Hematopoietic multipotent progenitor cell treated with erythropoietin and hydrocortisone succinate and interleukin-3 and kit ligand, for 8 days (in vitro differentiated cells): ENCODE data around the gene C1orf52.
"Not testable (repeated sequence)": the region's sequence is repeated elsewhere in the genome, so short reads cannot be mapped to it uniquely, and the experiment has no call there.

Source experiments
- DNase-seq: peaks from one replicate; pipeline ENCODE4 v3.0.0-alpha.2; 2015

Gene C1orf52

DNA sequence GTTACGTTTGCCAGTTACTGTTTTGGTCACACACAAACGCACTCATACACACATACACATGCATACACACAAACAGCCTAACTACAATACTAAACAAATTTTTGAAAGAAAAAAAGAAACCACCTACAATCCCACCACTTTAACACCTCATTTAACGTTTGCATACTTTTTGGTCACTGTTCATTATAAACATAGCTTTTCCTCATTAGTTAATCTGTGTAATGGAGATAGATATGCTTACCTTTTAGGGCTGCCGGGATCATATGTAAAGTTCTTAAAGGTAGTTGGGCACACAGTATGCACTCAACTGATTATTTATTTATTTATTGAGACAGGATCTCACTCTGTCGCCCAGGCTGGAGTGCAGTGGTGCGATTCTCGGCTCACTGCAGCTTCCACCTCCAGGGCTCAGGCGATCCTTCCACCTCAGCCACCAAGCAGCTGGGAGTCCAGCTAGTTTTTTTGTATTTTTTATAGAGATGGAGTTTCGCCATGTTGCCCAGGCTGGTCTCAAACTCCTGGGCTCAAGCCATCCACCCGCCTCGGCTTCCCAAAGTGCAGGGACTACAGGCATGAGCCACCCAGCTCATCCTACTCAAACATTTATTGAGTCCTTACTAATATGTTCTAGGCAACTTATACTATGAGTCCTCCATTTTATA is 17.6 kb upstream of the C1orf52 start:
- no peak for DNase-seq

- DNase-seq = peak; percentile 98
Observed at GRCh38 chr1:85276215-85276977, 16.9 kb upstream of the C1orf52 start, which contains the start of gene BCL10. TSS of gene BCL10 (minus strand) at chr1:85276632. CDS start at chr1:85276352, 280 bp downstream.

DNA sequence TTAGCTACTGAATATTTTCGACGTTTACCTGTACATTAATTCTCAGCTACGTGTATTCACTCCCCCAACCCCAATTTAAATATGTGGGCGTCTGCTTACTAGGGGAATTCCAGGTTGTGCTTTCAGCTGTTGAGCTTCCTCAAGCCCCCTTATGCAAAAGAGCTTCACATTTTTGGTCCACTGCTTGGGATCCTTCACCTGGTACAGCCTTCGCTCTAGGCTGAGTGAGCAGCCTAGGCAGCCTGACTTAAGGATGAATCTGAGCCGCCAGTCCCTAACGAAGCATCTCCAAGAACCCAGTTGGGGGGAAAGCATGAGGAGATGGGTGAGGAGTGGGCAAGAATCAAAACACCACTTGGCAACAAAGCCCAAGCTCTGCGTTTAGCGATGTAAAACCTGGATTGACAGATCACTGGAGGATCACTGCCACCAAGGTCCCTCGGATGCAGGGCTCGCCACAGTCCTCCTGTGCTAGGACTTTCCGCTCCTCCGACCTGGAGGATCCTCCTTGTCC is 16.3 kb upstream of the C1orf52 start:
- no peak for DNase-seq

DNA sequence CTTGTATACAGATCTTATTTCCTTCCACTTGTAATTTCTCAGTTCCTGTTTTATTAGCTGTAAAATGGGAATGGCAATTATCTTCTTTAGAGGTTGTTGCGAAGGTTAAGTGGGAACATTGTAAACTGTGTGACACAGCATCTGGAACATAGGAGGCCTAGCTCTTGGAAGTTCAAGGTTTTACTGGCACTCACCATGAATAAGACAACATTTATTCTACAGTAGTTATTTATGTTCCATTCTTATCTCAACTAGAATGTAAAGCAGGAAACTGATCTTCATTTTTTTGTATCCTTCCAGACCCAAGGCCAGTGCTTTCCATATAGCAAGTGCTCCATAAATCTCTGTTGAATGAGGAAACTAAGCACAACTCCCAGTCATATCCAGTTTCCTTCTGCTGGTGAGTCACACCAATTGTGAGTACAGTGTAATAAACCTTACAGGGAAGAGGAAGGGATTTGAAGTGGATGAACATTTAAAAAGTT is 15.5 kb upstream of the C1orf52 start:
- DNase-seq = peak; percentile 5

- no peak for DNase-seq
Observed at GRCh38 chr1:85273397-85273796, 13.9 kb upstream of the C1orf52 start.

DNA sequence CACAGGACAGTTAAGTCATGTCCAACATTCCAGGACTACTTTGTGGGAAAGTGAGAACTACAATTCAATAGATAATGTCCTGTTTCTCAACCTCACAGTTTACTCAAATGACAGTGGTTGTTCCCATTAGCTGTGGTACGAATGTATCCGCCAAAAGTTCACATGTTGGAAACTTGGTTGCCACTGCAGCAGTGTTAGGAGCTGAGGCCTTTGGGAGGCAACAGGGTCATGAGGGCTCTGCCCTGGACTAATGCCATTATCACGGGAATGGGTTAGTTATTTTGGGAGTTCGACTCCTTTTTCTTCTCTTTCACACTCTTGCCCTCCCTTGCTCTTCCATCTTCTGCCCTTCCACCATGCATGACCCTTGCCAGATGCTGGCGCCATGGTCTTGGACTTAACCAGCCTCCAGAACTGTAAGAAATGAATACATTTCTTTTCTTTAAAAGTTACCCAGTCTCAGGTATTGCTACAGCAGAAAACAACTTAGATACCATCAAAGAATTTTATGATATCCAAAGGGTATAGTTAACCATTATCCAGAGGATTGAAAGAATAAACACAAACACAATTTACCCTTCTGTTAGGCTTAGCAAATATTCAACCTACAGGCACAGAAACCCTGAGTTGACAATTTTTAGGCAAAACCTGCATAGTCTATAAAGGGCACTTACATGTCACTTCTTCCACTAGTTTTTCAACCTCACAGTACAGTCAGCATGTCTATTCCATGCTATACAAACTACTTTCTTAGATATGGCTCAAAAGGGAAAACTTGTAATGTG is 9.5 kb upstream of the C1orf52 start:
- no peak for DNase-seq

- DNase-seq = no peak
Observed at GRCh38 chr1:85267313-85267712, 7.9 kb upstream of the C1orf52 start.

DNA sequence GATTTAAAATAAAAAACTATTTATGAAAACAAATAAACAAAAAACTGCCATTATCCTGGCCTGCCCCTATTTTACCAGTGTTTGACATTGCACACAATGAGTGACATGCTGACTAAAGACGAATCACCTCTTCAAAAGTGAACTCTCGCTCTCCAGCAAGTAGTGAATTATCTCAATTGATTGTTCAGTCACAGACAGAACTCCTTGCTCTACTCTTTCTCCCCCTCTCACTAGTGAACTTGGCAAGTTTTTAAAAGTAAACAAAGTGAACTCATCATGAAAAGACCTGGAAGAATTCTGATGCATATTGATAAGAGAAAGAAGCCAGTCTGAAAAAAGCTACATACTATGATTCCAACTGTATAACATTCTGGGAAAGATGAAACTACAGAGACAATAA is 4.7 kb upstream of the C1orf52 start:
- no peak for DNase-seq

DNA sequence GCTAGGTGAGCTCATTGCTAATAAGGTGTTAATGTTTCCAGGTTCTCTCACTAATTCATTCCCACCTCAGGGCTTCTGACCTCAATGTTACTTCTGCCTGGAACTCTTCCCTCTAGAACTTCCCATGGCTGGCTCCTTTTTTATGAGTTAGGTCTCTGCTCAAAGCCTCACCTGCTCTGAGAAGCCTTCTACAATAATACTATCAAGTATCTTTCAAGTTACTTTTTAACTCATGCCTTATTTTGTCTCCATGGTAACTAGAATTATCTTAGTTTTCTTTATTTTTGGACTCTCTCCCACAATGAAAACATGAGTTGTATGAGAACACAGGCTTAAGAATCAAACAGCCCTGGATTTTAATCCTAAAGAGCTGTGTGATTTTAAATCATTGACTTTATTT is 3.5 kb upstream of the C1orf52 start:
- no peak for DNase-seq

DNA sequence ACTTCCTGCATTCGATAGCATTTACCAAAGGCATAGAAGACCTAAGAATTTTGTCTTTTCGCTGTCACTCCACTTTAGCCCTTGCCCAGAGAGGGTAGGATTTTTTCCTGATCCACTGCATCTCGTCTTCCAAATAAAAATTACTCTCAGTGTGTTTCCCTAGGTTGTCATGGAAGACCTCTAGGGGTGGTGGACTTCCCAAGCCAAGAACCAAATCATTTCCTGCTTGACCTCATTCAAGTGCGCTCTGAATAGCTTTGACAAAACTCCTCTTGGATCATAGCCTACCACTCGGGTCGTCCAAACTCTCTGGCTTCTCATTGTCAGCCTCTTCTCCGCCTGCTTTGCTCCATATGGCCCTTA is 431 bp upstream of the C1orf52 start:
- DNase-seq = no peak

DNA sequence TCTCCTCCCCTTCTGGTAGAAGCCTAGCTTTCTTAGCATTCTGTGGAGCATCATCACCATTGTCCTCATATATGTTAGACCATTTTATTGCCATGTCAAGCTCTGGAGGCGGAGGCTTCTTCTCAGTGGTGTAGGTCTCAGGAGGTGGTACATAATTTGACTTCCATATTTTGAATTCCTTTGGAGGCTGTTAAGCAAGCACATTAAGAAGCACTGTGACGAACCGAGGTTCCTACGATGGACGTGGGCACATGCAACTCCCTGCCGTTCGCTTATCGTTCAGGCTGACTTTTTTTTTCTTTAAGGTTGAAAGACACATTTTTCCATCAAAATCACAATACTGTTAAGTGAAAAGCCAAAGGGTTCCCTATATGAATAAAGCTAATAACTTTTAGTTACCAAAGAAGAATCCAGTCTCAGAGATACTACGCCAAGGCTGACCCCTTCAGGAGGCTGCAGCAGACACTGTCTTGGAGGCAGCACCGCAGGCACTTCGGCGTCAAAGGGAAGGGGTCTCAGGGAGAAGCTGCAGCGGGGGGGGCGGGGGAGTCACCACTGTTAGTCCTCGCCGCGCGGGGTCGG is 835 bp downstream of the C1orf52 start:
- DNase-seq = no peak

- DNase-seq = not testable (repeated sequence)
Observed at GRCh38 chr1:85249042-85249441, 10.4 kb downstream of the C1orf52 start.

GRCh38 chr1:85245891-85246290 is 13.6 kb downstream of the C1orf52 start:
- DNase-seq = no peak

- DNase-seq = no peak
Observed at GRCh38 chr1:85245456-85245855, 14.0 kb downstream of the C1orf52 start.

- DNase-seq = no peak
Observed at GRCh38 chr1:85244271-85245061, 15.0 kb downstream of the C1orf52 start.

GRCh38 chr1:85243372-85243771 is 16.1 kb downstream of the C1orf52 start:
- DNase-seq = no peak

- no peak for DNase-seq
Observed at GRCh38 chr1:85240643-85241042, 18.8 kb downstream of the C1orf52 start.

- peak; percentile 67 for DNase-seq
Observed at GRCh38 chr1:85240174-85240601, 19.3 kb downstream of the C1orf52 start.

DNA sequence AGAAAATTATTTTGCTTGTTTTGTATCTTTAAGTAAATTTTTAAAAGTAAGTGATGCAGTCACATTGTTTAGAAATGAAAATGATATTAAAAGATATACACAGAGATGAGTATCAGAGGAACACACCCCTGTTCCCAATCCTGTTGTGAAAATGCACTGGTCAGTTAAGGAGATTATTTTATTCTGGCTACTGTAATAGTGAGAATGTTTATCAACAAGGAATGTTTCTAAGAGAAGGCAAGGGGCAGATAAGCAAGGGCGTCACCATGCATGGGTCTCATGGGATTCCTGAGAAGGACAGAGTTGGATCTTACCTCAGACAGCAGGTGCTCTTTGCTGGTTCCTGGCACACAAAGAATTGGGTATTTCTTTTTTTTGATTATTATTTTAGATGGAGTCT is 21.8 kb downstream of the C1orf52 start:
- no peak for DNase-seq

GRCh38 chr1:85230305-85230977 is 29.0 kb downstream of the C1orf52 start:
- DNase-seq = peak; percentile 15

- DNase-seq = no peak
Observed at GRCh38 chr1:85229574-85230097, 29.8 kb downstream of the C1orf52 start.
